DOHH2 (cell line): ENCODE measurements around the gene P4HB.

Source experiments
- CTCF ChIP-seq: fragments of 200-600 bp; sonication (generic); IDR thresholded peaks from one replicate; pipeline ENCODE4 v1.5.1; 2014; ENCODE audit warnings: antibody characterized with exemption, mild to moderate bottlenecking, low read depth, low read length; ENCODE audit not compliant: poor library complexity, severe bottlenecking
- EZH2phosphoT487 ChIP-seq: fragments of 200-600 bp; sonication (generic); IDR thresholded peaks from 2 replicates; pipeline ENCODE4 v1.6.1; 2017; ENCODE audit warnings: borderline replicate concordance, mild to moderate bottlenecking, antibody characterized with exemption, low read length, moderate library complexity, mixed read lengths

- no peak for TF ChIP-seq CTCF
- TF ChIP-seq EZH2phosphoT487: no peak
These were observed 40.6 kb downstream of the P4HB start for GRCh38 chr17:81819708-81820107.
